Muscle of leg (tissue), 11 donors: ENCODE measurements around the gene PHF21A. TPM values are rescaled to one million over a fixed set of nuclear protein-coding genes. Genes with fewer than 3 reads are reported as not detected.

ENCODE experiments used
- DNase-seq: peaks from one replicate; pipeline ENCODE4 v3.0.0; 2013
- H3K27ac ChIP-seq: one replicate; pipeline ENCODE4 v1.5.1; 2013; ENCODE audit warnings: mild to moderate bottlenecking, low read length, control low read depth
- H3K27me3 ChIP-seq: one replicate; pipeline ENCODE4 v1.6.1; 2013; ENCODE audit warnings: low read length; ENCODE audit not compliant: control insufficient read depth, insufficient read depth
- H3K36me3 ChIP-seq: one replicate; pipeline ENCODE4 v1.6.1; 2013; ENCODE audit warnings: low read length; ENCODE audit not compliant: control insufficient read depth, insufficient read depth
- H3K4me1 ChIP-seq: one replicate; pipeline ENCODE4 v1.6.1; 2013; ENCODE audit warnings: low read length; ENCODE audit not compliant: control insufficient read depth, insufficient read depth
- H3K4me3 ChIP-seq: one replicate; pipeline ENCODE4 v1.5.1; 2013; ENCODE audit warnings: low read length, control low read depth
- H3K9me3 ChIP-seq: replicated peaks from 2 replicates; pipeline ENCODE4 v1.6.1; 2013; ENCODE audit warnings: low read depth, low read length; ENCODE audit not compliant: control insufficient read depth
- whole genome bisulfite sequencing: methylation state at CpG from one replicate; pipeline ENCODE4 v1.1.5; 2013; ENCODE audit warnings: missing lambda C conversion rate; ENCODE audit not compliant: insufficient coverage; 5-methylcytosine and 5-hydroxymethylcytosine counted together
- polyA plus RNA-seq, 8 donors: library from polyadenylated mRNA; unstranded; fragments of 120-200 nt; gene quantifications; one replicate each; pipeline versions ENCODE4 v1.2.1 to v1.2.3, GENCODE V29; 2013; ENCODE audit warnings: inconsistent platforms in 1 of 8, low replicate concordance in 1 of 8; ENCODE audit not compliant: insufficient read length in 8 of 8, insufficient read depth in 1 of 8
- total RNA-seq: library from RNA; stranded (reverse); fragments of 120-200 nt; gene quantifications from one replicate; pipeline ENCODE4 v1.2.4, GENCODE V29; 2013

The PHF21A gene
- total and polyA plus RNA-seq, 9 donors, result 21.4 to 44.4 (median 32.0) TPM

DNA sequence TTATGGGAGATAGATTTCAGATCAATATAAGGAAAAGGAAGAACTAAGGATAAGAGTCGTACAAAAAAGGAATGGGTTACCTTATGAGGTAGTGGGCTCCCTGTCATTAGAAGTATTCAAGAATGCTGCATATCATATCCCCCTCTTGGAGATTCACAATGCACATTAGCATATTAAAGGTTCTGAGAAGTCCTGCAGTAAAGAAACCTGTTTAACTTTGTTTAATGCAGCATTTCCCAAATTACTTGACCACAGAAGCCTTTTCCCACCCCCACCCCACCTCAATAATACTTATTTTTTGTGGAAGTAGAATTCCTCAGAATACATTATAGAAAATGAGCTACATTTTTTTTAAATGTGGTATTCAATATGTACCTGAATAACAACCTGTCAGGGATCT is 30.9 kb downstream of the PHF21A start:
- no peaks in the 10 kb centered on the region for H3K9me3 ChIP-seq
- DNase-seq, result no peak
- peaks cover 3% of the 10 kb centered on the region for H3K36me3 ChIP-seq

DNA sequence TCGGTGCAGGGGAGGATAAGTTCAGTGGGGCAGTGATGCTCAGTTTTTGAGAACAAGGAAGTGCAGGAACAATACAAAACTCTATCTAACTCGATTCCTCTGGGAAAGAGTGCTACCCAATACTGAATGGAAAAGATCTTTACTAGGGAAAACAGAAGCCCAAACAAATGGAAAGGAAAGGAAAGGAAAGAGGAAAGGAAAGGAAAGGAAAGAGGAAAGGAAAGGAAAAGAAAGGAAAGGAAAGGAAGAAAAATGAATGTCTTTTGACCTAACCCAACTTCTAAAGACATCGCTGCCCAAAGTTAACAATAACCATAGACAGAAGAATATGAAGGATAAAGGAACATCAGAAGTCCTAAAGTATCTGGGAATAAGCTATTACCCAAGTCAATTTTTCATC is 41.6 kb downstream of the PHF21A start:
- DNase-seq, result no peak
- Histone ChIP-seq H3K36me3 (peaks cover 9% of the 10 kb centered on the region), H3K27ac (no peak overlapping the region), H3K27me3 (no peaks in the 10 kb centered on the region), H3K4me1 (no peaks in the 10 kb centered on the region), H3K4me3 (no peak overlapping the region), H3K9me3 (no peaks in the 10 kb centered on the region)
- no CpG with 5 or more reads among the region's 3 CpGs for WGBS

More for the DNA sequence above, 30.9 kb downstream of the PHF21A start:
- H3K27me3 ChIP-seq, result no peaks in the 10 kb centered on the region
- no peak overlapping the region for H3K4me3 ChIP-seq
- WGBS, result no CpG with 5 or more reads among the region's 1 CpG
- H3K27ac ChIP-seq, result no peak overlapping the region
- no peaks in the 10 kb centered on the region for H3K4me1 ChIP-seq

DNA sequence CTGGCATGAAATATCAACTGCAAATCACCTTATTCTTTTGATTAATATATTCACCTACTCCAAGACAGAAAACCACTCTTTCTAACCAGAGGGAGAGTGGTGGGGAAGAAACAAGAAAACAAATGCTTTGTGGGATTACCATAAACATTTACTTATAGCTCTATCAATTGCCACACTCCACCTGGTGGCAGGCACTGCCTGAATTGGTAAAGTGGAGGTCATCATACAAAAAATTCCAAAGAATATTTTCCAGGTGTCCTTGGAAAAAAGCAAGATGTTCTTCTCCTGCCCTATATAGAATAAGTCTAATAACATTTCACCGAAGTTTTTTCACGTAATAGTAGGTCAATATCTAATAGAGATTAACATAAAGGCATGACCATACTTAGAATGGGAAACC is 45.3 kb downstream of the PHF21A start:
- Histone ChIP-seq H3K36me3 (peaks cover 9% of the 10 kb centered on the region), H3K9me3 (no peaks in the 10 kb centered on the region), H3K27ac (no peak overlapping the region), H3K4me3 (no peak overlapping the region), H3K27me3 (no peaks in the 10 kb centered on the region), H3K4me1 (no peaks in the 10 kb centered on the region)
- WGBS, result no CpG with 5 or more reads among the region's 2 CpGs
- no peak for DNase-seq

DNA sequence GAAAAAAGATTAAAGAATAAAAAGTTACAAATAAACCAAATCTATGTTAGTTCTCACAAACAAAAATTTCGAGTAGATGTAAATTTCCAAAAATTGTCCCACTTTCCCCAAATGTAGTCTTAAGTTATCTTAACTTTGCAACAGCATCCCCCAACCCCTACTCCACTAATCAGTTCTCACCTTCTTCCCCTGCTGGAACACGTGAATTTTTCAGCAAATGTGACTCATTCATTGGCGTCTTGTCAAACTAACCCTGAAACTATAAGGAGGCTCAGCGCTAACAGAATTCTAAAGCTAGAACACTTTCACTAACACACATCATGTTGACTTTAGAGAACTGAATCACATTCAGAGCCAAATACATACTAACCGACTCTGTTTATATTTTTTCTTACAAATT is 46.1 kb downstream of the PHF21A start:
- Histone ChIP-seq H3K27ac (no peak overlapping the region), H3K9me3 (no peaks in the 10 kb centered on the region), H3K4me3 (no peak overlapping the region), H3K36me3 (peaks cover 9% of the 10 kb centered on the region), H3K4me1 (no peaks in the 10 kb centered on the region), H3K27me3 (no peaks in the 10 kb centered on the region)
- WGBS, result 43% methylated on average over 4 of the region's 5 CpGs
- peak; percentile 40 for DNase-seq

DNA sequence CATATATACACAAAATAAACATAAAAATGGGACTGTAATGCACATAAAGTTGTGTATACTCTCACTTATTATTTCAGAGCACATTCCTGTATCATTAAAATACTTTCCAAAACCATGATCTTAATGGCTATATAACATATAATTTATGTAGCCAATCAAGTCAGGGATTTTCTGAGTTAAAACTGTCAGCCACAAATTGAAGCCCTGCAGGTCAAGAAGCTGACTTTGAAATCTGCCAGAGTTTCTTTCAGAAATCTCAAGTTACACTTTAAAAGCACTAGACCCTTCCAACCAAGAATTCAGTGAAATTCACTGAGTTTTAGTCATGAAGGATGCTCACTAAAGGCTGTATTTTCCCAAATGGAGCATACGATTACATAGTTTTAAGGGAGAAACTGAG is 47.6 kb downstream of the PHF21A start:
- Histone ChIP-seq H3K27ac (no peak overlapping the region), H3K4me1 (no peaks in the 10 kb centered on the region), H3K36me3 (peaks cover 5% of the 10 kb centered on the region), H3K4me3 (no peak overlapping the region), H3K27me3 (no peaks in the 10 kb centered on the region), H3K9me3 (no peaks in the 10 kb centered on the region)
- DNase-seq, result no peak
- WGBS, result 83% methylated on average over 1 of the region's 1 CpG

DNA sequence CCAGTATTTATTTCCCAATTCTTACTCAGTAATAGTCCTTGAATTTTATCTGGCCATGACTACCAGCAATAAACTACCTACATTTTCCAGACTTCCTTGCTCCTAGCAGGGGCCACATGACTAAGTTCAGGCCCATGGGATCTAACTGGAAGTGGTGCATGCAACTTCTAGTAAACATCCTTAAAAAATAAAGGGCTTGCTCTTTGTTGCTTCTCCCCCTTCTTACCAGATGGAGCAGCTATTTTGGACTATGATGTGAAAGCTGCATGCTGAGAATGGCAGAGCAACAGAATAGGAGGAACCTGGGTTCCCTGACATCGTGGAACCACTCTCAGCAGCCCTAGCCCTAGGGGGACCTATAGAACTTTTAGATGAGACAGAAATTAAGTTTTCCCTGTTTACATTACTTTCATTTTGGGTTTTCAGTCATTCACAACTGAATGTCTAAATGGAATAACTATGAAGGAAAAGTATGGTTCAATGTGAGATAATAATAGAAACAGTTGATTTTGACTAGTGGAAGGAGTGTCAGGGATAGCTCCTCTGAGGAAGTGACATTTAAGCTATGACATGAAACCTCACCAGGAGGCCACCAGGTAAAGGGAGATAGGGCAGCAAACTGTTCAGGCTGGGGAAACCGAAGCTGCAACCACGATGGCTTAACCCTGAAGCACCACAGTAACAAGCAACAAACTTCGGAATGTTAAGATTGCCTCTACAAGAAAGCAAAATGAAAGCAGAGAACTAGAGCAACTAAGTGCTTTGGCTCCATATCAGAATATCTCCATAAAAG is 48.9 kb downstream of the PHF21A start:
- no CpG with 5 or more reads among the region's 4 CpGs for WGBS
- H3K27ac ChIP-seq, result peak overlapping the region; percentile 45

DNA sequence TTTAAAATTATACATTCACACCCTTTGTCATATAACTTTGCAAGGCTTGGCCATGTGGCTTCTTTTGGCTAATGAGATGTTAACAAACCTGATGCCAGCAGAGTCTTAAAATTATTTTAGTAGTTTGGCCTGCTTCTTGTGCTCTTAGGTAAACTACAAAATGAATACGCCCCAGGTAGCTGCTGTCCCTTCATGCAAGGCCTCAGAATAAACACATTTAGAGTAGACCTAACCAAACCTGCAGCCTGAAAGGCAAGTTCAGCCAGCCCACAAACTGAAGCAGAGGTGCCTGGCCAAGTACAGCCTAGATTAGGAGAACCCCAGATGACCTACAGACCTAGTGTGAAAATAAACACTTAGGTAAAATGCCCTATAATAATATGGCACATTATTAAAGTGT is 50.2 kb downstream of the PHF21A start:
- 100% methylated on average over 1 of the region's 1 CpG for WGBS
- Histone ChIP-seq H3K9me3 (no peaks in the 10 kb centered on the region), H3K36me3 (peaks cover 2% of the 10 kb centered on the region), H3K27me3 (no peaks in the 10 kb centered on the region), H3K27ac (no peak overlapping the region), H3K4me3 (no peak overlapping the region), H3K4me1 (no peaks in the 10 kb centered on the region)
- DNase-seq, result no peak

More for the DNA sequence above, 48.9 kb downstream of the PHF21A start:
- H3K4me1 ChIP-seq, result no peaks in the 10 kb centered on the region
- no peak overlapping the region for H3K4me3 ChIP-seq
- no peaks in the 10 kb centered on the region for H3K9me3 ChIP-seq
- H3K36me3 ChIP-seq, result peaks cover 5% of the 10 kb centered on the region
- DNase-seq, result peak; percentile 87
- no peaks in the 10 kb centered on the region for H3K27me3 ChIP-seq

DNA sequence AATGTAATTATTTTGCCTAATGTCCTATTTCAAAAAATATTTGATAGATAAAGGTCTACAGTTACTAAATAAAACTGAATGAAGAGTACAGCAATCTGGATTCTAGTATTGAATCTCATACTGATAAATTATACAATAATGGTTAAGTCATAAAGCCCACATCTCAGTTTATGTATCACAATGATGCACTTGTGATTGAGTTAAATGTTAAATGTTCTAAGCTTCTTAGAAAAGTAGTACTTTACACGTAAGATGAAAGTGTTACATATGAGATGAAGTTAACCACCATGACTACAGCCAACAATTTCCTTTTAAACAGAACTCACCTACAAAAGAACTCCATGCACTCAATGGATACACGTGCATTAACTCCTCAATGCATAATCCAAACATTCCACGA is 51.7 kb downstream of the PHF21A start:
- no peak overlapping the region for H3K27ac ChIP-seq
- peaks cover 5% of the 10 kb centered on the region for H3K36me3 ChIP-seq
- no peak for DNase-seq
- WGBS, result no CpG with 5 or more reads among the region's 3 CpGs
- H3K4me3 ChIP-seq, result no peak overlapping the region
- no peaks in the 10 kb centered on the region for H3K9me3 ChIP-seq
- no peaks in the 10 kb centered on the region for H3K4me1 ChIP-seq
- no peaks in the 10 kb centered on the region for H3K27me3 ChIP-seq

DNA sequence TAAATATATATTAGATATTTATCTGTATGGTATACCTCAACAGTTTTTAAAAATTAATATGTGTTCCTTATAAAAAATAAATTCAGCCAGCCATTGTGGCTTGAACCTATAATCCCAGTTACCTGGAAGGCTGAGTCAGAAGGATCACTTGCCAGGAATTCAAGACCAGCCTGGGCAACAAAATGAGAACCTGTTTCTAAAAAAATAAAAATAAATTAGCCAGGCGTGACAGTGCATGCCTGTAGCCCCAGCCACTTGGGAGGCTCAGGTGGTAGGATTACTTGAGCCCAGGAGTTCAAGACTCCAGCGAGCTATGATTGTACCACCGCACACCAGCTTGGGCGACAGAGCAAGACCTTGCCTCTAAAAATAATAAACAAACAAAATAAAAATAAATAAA is 54.9 kb downstream of the PHF21A start:
- 67% methylated on average over 1 of the region's 4 CpGs for WGBS
- Histone ChIP-seq H3K4me1 (no peaks in the 10 kb centered on the region), H3K27me3 (no peaks in the 10 kb centered on the region), H3K9me3 (no peaks in the 10 kb centered on the region), H3K4me3 (no peak overlapping the region), H3K27ac (no peak overlapping the region), H3K36me3 (peaks cover 5% of the 10 kb centered on the region)
- no peak for DNase-seq

DNA sequence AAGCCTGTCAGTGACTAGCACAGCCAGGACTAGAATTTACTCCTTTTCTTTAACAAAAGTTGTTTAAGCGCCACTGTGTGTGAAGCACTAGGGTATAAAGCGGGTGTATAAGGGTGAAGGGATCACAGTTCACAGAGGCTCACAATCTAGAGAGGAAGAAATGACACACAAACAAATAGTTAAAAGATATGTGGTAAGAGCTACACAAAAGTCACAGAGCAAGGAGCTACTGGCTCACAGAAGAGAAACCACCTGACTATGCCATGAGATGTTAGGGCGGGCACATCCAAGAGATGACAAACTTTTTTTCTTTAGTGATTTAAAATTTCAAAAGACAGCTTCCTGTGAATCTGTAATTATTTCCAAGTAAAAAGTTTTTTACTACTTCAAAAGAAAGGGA is 55.6 kb downstream of the PHF21A start:
- H3K4me3 ChIP-seq, result no peak overlapping the region
- peaks cover 5% of the 10 kb centered on the region for H3K36me3 ChIP-seq

DNA sequence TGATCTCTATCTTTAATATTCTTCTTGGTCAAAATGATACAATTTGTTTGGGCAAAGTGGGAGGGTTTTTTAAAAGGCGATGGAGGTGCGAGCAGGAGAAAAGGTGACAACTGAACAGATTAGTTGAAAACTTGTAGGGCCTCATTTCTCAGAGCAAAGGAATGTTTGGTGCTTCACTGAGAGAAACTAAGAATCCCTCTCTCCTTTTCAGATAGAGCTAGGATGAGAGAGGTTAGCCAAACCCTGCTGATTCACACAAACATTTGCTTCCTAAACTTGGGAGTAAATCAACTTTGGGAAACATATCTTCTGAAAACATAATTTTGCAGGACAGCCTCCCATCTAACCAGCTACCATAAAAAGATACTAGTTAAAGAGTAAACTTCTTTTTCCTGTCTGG is 57.0 kb downstream of the PHF21A start:
- no peak for DNase-seq
- no peaks in the 10 kb centered on the region for H3K4me1 ChIP-seq
- H3K36me3 ChIP-seq, result peaks cover 5% of the 10 kb centered on the region
- H3K4me3 ChIP-seq, result no peak overlapping the region
- H3K27ac ChIP-seq, result no peak overlapping the region
- WGBS, result no CpG with 5 or more reads among the region's 2 CpGs
- H3K9me3 ChIP-seq, result no peaks in the 10 kb centered on the region
- H3K27me3 ChIP-seq, result no peaks in the 10 kb centered on the region

More for the DNA sequence above, 55.6 kb downstream of the PHF21A start:
- no peaks in the 10 kb centered on the region for H3K27me3 ChIP-seq
- H3K27ac ChIP-seq, result no peak overlapping the region
- H3K4me1 ChIP-seq, result no peaks in the 10 kb centered on the region
- no peaks in the 10 kb centered on the region for H3K9me3 ChIP-seq
- DNase-seq, result no peak
- WGBS, result no CpG with 5 or more reads among the region's 3 CpGs
